Activated naive CD8-positive, alpha-beta T cell treated with anti-CD3 and anti-CD28 coated beads, Interleukin-2, amount 50 U/mL, for 16 hours (primary cell): Measurements from ENCODE around the gene CMBL.
"Not testable (repeated sequence)": the region's sequence is repeated elsewhere in the genome, so short reads cannot be mapped to it uniquely, and the experiment has no call there.

Source experiments
- DNase-seq: peaks from one replicate; pipeline ENCODE4 v3.0.0-alpha.2; 2020; ENCODE audit warnings: low read depth, low spot score

CMBL gene

GRCh38 chr5:10259899-10260298 is 47.8 kb downstream of the CMBL start:
- DNase-seq, result no peak

DNA sequence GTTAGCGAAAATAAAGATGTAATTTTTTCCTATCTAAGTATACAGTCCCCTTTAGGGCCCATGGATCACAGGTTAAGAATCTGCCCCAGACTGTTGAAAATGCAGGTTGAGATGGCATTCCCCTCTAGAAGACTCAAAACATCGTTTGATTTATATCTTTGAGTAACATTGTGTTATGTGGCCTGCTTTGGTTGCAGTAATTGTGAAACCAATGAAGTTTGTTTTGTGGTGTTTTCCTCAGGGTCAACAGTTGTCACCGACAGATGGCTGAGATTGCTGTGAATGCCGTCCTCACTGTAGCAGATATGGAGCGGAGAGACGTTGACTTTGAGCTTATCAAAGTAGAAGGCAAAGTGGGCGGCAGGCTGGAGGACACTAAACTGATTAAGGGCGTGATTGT is 49.8 kb downstream of the CMBL start:
- DNase-seq, result no peak

DNA sequence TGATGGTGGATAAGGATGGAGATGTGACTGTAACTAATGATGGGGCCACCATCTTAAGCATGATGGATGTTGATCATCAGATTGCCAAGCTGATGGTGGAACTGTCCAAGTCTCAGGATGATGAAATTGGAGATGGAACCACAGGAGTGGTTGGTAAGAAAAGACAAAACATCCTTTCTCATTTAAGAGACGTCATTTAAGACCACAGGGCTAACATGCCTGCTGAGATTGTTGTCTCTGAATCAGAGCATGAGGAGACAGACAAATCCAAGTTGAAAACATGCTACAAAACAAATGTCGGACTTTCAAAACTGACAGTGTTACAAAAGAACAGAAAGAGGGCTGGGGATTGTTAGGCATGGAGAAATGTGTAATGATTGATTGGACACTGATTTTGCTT is 53.0 kb downstream of the CMBL start:
- DNase-seq, result no peak

DNA sequence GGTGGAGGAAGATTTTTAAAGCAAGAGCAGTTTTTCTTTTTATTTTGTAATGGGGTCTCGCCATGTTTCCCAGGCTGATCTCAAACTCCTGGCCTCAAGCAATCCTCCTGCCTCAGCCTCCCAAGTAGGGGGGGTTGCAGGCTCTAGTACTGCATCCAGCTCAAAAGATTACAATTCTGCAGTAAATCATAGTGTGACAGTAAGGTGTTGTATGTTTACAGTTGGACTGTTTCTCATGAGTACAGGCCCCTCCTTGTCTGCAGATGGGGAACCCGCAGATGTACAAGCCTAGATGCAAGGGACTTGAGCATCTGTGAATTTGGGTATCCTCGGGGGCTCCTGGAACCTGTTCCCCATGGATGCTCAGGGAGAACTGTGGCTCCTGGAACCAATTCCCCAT is 54.3 kb downstream of the CMBL start:
- no peak for DNase-seq

GRCh38 chr5:10251405-10251804 is 56.3 kb downstream of the CMBL start:
- no peak for DNase-seq

GRCh38 chr5:10250806-10251276 is 56.9 kb downstream of the CMBL start:
- no peak for DNase-seq

DNA sequence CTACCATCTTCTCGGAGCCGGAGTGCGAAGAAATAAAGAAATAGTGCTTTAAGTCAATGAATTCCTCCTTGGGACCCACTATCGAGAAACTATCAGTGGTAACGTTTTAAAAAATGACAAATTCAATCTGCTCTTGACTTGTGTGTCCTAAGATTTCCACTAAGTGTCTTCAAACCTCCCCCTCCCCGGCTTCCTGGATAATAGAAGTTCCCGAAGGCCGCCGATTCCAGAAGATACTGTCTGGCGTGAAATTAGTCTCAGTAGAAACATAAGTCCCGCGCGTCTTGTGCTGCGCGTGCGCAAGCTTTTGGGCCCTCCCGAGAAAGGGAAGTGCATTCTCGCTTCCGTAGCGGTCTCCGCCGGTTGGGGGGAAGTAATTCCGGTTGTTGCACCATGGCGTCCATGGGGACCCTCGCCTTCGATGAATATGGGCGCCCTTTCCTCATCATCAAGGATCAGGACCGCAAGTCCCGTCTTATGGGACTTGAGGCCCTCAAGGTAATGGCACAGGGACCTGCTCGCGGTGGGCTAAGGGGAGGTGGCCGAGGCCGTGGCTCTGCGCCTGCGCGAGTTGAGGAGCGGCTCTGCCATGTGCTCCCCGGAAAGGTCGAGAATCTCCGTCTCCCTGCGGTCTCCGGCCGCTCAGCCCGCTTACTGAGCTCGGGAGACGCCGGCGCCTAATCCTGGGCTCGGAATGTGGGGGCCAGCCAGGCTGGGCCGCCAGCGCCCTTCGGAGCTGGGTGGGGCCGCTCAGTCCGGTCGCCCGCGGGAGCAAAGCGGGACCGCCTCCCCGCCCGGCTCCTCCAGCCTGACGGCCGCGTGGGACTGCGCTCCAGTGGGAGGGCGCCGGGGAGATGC is 57.5 kb downstream of the CMBL start, which contains the start of gene CCT5:
Gene CCT5, plus strand, starts transcription at position 333 of the 858 bp plus-strand sequence. Its CDS starts 61 bp downstream, at position 394.
- peak; percentile 68 for DNase-seq

- no peak for DNase-seq
Observed at GRCh38 chr5:10248378-10249260, 59.1 kb downstream of the CMBL start.

- DNase-seq, result not testable (repeated sequence)
Observed at GRCh38 chr5:10247217-10247616, 60.5 kb downstream of the CMBL start.

DNA sequence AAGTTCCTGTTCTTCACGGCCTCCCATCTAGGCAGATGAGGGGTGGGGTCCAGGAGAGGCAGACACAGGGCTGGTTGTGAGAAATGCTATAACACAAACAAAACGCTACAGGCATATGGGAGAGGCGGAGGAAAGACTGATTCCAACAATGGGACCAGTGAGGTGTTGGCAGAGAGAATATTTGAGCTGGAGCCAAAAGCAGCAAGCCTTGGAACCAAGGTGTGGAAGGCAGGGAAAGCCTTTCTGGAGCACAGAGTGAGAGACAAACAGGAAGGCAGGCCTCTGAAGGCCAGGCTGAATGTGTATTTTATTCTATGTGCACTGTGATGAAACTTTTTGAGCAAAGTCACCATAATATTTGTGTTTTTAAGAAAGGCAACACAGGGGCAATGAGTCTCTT is 60.9 kb downstream of the CMBL start:
- DNase-seq, result no peak

DNA sequence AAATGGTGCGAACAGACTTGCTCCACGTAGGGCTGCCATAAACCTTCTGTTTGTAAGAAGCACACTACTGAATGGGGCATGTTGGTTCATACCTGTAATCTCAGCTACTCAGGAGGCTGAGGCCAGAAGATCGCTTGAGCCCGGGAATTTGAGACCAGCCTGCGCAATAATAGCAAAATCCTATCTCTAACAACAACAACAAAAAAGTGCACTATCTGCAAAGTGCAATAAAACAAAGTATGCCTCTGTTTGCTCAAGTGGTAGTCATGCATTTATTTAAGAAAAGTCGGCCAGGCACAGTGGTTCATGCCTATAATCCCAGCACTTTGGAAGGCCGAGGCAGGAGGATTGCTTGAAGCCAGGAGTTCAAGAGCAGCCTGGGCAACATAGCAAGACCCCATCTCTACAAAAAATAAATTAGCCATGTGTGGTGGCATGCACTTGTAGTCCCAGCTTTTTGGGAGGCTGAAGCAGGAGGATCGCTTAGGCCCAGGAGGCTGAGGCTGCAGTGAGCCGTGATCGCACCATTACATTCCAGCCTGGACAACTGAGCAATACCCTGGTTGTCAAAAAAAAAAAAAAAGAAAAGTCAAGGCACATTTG is 63.3 kb downstream of the CMBL start:
- DNase-seq, result no peak

DNA sequence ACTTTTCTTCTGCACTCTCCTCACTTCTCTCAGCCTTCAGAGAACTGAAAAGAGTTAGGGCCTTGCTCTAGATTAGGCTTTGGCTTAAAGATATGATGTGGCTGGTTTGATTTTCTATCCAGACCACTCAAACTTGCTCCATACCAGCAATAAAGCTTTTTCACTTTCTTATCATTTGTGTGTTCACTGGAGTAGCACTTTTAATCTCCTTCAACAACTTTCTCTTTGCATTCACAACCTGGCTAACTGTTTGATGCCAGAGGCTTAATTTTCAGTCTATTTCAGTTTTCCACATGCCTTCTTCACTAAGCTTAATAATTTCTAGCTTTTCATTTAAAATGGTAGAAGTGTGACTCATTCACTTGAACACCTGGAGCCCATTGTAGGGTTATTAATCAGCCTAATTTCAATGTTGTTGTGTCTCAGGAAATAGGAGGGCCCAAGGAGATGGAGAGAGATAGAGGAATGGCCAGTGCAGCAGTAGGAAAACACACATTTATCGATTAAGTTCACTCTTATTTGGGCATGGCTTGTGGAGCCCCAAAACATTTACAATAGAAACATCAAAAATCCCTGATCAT is 64.0 kb downstream of the CMBL start:
- DNase-seq, result no peak

GRCh38 chr5:10235350-10235749 is 72.4 kb downstream of the CMBL start:
- no peak for DNase-seq

DNA sequence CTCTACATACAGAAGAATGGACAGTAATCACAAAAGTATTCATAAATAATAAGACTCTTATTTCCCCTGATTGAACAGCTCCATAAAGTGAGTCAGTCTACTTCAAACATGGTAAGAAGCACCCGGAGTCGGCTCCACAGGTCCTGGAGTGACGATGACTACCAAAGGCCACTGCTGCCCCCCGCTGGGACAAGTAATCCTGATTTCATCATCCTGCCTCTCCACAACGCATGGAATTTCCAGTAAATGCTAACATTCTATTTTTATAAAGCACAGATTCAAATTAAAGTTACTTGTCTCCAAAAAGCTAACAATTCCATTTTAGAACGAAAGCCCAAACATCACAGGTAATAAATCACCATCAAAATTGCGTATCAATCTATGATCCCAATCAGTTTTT is 74.2 kb downstream of the CMBL start:
- no peak for DNase-seq

DNA sequence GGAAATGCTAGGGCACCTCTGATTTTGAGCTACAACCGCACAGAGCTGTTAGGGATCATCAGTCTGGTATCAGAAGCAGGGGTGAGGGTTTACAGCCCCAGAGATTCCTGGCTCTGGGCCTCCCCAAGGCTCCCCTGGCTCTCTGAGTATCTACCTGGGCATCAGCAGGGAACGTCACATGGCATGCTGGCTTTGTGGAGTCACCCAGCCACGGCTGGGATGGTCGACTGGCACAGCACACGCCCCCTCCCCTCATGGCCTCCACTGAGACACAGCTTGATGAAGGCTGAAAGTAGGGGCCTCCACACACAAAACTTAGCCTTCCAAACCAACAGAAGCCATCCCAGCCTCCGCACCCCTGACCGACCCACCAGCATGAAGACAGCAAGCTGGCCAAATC is 74.7 kb downstream of the CMBL start:
- no peak for DNase-seq

GRCh38 chr5:10232386-10232785 is 75.3 kb downstream of the CMBL start:
- DNase-seq, result no peak

DNA sequence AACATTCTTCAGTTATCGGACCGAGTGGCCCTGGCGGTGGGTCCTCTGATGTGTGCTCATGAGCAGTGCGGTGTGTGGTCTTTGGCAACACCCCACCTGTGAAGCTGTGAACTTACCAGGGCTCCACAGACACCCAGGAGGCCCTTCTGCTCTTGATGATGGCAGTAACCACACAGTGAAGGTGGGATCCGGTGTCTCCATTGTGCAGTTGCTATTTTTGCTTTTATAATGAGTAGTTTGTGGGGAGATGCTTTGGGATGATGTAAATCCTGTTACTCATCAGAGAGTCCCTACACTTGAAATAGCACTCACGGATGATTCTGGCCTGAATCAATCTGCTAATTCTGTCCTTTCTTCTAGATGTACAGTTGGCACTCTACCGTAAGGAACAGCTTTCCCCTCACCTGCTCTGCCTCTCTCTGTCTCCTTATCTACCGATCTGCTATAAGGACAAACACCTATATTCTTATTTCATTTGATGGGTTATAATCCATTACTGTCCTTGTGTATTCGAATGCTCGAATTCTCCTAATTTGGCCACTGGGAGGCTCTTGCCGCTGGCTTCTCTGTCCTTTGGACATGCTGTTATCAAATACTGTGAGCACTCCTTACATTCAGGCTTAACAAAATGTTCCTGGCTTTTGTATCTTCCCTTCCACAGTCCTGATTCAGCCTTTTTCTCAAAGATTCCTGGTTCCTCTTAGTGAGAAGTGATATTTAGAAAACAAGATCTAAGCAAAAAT is 78.2 kb downstream of the CMBL start:
- no peak for DNase-seq

- no peak for DNase-seq
Observed at GRCh38 chr5:10228288-10228687, 79.4 kb downstream of the CMBL start.
